GM19239 (cell line): Measurements from ENCODE around the gene CPPED1.

ENCODE experiments used
- DNase-seq: peaks from one replicate; pipeline ENCODE4 v3.0.0; 2011; ENCODE audit warnings: low spot score; ENCODE audit not compliant: insufficient read length
- FAIRE-seq: peaks from 2 replicates; lab custom pipeline; 2011; peaks lifted over from hg19 to GRCh38; lab: Jason Lieb, UNC

Gene CPPED1

DNA sequence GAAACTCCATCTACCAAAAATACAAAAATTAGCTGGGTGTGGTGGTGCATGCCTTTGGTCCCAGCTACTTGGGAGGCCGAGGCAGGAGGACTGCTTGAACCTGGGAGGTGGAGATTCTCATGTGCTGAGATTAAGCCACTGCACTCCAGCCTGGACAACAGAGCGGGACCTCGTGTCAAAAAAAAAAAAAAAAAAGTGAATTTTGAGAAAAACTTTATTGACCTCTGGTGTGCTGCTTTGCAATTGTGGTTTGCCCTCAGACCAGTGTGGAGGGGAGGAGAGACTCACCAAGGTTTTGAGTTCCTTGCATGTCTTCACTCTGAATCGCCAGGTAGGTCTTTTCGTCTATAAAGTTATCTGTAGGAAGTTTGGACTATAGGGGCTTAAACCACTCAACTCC, 145.2 kb downstream of the CPPED1 start:
- DNase-seq (no peak), FAIRE-seq (no peak)

DNA sequence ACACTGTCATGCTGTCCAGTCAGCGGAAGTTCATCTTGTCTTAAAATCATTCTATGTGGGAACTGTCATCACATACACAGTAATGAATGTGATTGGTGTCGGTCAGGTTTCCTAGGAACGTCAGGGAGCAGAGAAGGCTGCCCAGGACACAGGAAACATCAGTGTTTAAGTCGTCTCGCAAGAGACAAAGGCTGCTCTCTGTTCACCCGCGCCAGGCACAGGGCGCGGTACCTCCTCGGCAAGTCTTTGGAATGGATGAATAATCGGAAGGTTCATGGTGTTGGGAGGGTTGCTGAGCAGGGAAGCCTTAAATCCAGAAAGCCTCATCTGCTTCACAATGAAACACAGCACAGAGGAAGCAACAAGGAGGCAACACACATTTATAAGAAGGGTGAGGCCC, 148.2 kb downstream of the CPPED1 start:
- FAIRE-seq = no peak
- DNase-seq = no peak

DNA sequence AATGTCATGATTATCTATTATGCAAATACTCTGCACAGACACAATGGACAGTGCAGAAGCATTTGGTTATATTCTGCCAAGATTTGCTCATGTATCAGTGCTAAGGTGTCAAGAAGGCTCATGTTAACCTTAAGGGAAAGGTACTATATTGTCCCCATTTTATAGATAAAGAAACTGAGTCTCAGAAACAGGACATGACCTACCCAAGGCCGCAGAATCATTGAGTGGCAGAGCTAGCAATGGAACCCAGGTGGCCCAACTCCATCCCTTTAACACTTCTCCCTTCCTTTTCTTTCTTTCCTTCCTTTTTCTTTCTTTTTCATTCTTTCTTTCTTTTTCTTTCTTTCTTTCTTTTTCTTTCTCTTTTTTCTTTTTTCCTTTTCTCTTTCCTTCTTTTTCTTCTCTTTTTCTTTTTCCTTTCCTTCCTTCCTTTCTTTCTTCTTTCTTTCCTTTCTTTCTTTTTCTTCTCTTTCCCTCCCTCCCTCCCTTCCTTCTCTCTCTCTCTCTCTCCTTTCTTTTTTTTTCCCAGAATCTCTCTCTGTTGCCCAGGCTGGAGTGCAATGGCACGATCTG, 149.8 kb downstream of the CPPED1 start:
- DNase-seq (no peak), FAIRE-seq (no peak)

DNA sequence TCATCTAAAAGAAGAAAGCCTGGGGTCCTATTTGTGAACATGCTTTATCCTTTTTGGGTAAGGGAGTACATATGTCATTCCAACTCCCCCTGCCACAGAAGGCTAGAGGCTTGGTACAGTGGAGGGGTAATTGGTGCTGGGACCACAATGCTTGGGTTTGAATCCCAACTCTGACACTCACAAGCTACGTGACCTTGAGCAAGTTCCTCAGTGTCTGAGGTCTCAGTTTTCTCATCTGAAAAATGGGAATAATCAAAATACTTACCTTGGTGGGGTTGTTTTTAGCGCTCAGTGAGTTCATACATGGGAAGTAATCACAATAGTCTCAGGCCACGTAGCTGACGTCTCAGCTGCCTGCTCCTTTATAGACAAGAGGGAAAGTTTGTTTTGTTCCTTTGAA, 150.8 kb downstream of the CPPED1 start:
- no peak for FAIRE-seq

DNA sequence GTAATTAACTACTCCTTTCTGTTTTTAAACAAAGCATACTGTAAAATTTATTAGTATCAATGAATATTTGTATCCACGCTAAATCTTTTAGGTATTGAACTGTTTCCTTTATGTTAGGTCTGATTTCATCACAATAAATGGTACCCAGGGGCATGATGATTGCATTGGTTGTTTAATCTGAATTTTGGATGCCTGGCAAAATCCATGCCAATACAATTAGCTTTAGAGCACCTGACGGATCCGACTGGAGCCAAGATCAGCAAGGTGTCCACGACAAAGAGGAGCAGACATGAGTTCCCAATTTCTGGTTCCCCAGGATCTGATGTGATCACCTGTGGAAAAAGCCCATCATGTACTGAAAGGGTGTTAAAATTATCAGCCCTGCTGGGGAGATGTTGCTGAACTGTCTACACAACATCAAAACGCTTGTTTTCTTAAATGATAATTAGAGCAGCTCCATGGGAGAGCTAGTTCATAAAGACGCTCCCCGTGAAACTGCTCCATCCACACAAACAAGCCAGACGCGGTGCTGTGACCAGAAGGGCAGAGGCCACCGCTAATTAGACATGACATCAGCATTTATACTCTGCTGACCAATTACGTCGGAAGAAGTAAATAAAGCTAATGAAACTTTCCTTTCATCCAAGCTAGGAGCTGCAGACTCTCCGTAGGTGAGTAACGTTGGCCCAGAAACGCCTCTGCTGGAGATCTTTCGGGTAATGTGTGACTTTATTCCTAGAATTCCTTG, 151.7 kb downstream of the CPPED1 start:
- no peak for DNase-seq
- no peak for FAIRE-seq

More for the DNA sequence above, 150.8 kb downstream of the CPPED1 start:
- DNase-seq = no peak

DNA sequence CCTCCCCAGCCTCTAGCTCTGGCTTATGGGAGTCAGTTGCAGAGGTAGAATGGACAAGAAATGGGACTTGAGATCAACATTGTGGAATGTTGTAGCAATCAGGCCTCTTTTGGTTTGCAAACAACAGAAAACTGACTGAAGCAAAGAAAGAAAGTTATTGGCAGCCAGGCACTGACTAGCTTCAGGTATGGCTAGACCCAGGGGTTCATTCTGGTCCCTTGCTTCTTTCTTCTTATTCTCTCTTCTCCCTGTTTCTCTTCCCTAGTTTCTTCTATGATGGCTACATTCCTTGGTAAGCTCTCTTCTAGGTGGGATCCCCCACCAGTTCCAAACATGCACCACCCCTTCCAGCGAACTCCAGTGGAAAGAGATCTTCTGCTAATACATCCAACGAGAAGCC, 154.3 kb downstream of the CPPED1 start:
- DNase-seq (no peak), FAIRE-seq (no peak)

DNA sequence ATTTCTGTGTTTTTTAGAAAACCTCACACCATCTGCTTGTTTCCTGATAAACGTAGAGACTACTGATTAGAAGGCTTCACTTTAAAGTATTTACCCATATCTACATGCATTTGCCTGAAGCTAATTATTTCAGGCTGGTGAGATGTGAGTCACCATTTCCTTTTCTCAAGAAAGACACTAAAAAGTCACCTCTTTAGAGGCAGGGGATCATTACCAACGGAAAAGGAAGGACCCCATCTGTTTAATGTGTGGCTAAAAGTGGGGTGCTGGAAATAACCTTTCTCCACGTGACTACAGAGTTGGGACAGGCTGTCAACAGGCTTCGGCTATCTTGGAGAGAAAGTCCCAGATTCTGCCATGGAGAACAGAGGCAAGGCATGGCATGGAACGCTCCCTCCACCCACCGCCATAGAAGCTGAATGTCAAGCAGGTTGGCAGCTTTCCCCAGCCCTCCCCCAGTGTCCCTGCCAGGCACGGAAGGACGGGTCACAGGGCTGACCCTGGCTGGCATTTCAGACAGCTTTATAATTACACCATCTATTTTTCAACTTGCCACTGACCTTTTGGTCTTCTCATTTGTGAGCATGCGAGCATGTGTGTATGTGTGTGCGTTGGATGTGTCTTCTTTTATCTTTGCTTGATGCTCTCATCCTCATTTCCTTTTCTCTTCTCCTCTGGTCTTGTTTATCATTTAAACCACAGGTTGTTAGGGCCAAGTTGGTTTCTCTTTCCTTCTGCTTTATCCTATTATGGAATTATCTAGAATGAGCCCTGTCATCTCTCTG, 157.0 kb downstream of the CPPED1 start:
- no peak for FAIRE-seq
- DNase-seq = no peak

DNA sequence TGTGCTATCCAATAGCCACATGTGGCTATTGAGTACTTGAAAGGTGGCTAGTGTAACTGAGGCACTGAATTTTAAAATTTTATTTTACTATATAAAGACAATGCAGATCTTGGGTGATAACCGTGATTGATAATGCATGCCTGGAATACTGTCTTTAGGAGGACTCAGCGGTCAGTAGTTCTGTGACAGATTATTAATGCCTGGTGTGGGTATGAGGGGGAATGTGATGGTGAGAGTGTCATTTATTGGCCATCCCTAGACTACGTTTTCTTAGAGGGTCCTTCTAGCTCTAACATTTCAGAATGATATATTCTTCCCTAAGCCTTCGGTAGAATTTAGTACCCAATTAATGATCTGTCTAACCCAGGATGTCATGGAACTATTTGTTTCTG, 157.6 kb downstream of the CPPED1 start:
- FAIRE-seq = no peak
- DNase-seq = no peak

DNA sequence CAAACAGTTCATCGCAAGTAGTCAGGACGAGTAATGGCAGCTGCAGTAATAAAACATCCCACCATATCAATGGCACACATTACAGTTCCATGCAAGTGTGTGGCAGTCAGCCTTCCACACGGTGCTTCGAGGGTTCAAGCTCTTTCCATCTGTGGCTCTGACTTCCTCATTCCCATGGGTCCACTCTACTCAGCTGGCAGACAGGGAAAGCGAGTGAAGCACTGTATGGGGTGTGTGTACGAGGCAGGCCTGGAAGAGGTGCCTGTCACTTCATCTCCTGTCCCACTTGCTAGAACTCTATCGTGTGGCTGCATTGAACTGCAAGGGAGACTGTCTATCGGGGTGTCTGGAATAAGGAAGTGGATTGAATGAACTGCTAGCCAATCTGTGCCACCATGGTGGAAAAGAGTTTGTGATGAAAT, 160.6 kb downstream of the CPPED1 start:
- no peak for DNase-seq
- FAIRE-seq = no peak

DNA sequence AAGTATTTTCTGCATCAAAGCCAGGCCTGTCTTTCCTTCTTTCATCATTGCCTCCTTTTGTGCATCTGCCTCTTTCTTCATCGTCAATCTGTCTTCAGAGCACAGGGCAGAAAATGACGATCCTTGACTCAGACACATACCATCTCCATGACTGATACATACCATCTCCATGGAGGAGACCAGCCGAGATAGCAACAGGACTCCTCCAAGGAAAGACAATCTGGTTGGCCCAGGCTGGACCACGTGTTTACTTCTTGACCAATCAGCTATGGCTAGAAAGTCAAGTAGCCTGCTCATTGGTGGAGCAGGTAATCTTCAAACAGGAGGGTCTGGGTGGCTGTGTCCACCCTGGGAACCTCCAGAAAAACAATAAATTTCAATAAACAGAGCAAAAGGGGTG, 164.6 kb downstream of the CPPED1 start:
- no peak for FAIRE-seq
- DNase-seq = no peak

DNA sequence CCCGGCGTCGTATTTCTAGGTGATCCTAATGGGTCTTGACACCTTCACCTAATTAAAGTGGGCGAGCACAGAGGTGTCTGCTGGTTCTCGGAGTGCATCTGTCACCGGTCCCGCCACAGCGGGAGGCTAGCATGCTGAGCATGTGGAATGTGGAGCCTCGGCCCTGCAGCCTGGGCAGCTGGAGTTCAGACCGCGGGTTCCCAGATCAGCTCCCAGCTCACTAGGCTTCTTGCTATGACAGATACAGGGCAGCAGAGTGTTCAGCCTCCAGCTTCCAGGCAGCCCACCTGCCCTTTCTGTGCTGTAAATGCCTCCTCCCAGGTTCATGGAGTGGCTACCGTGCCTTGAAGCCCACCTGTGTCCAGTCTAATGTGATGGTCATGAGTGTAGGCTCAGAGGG, 166.7 kb downstream of the CPPED1 start:
- FAIRE-seq = no peak
- DNase-seq = no peak

DNA sequence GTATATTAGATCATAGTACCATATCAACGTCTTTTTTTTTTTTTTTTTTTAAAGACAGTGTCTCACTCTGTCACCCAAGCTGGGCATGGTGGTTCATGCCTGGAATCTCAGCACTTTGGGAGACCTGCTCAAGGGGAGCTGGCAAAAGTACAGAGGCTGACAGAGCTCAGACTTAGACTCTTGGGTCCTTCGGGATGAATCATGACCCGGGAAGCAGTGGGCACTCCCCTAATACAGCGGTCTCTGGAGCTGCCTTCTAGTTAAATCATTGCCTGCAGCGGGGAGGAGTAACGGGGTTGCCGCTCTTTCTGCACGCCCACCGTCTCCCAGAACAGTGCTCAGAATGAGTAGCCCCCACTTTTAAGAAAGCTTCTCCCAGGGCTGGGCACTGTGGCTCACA, 174.4 kb downstream of the CPPED1 start:
- no peak for DNase-seq

DNA sequence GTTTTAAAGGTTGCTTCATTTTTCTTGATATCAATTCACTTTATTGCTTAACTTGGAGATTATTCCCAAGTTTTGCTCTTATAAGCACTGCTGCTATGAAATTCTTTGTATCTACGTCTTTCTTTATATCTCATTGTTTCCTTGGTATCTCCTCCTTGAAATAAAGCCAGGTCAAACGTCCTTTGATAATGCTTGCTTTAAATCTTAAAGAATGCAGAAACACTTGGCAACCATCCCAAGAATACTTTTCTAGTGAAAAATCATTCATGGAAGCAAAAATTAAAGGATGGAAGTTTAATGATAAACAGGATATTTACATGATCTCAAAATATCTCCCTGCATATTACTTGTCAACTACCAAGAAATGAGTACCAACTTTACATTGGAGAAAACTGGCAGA, 175.2 kb downstream of the CPPED1 start:
- no peak for DNase-seq
- FAIRE-seq = no peak

More for the DNA sequence above, 174.4 kb downstream of the CPPED1 start:
- no peak for FAIRE-seq

DNA sequence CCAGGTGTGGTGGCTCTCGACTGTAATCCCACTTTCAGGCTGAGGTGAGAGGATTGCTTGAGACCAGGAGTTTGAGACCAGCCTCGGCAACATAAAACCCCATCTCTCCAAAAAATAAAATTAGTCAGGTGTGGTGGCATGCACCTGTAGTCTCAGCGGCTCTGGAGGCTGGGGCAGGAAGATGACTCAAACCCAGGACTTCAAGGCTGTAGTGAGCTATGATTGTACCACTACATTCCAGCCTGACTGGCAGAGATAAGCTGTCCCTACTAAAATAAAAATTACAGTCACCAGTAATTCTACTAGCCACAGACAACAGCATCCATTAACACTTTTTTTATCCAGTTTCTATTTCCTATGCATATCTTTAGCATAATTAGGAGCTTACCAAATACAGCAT, 176.3 kb downstream of the CPPED1 start:
- DNase-seq (no peak), FAIRE-seq (no peak)

DNA sequence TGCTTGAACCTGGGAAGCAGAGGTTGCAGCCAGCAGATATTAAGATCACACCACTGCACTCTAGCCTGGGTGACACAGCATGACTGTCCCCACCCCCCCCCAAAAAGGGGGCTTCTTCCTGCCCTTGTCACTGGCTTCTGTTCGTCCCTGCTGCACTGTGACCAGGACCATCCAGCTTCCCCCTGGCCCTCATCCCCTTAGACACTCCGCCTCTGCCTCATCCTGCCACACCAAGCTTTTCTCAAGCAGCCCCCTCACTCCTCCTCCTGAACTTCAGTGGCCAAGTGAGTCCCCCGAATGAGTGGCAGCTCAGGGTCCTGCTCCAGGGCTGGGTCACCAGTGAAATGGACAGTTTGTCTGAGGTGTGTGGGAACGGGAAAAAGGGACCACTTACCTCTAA, 177.3 kb downstream of the CPPED1 start:
- FAIRE-seq (no peak), DNase-seq (no peak)

DNA sequence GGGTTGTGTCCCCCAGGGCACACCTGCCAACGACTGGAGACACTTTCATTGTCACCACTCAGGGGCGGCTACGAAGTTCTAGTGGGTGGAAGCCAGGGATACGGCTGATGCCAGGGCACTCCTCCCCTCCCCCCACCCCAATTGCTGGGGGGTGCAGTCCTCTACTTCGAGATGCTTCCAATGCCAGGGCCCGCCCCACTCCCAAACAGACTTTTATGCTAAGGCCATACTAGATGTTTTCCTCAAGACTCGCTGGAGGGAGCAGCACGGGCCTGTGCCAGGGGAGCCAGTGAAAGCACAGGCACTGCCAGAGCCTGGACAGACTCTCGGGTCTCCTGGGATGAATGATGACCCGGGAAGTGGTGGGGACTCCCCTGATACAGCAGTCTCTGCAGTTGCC, 178.0 kb downstream of the CPPED1 start:
- no peak for FAIRE-seq
- no peak for DNase-seq

DNA sequence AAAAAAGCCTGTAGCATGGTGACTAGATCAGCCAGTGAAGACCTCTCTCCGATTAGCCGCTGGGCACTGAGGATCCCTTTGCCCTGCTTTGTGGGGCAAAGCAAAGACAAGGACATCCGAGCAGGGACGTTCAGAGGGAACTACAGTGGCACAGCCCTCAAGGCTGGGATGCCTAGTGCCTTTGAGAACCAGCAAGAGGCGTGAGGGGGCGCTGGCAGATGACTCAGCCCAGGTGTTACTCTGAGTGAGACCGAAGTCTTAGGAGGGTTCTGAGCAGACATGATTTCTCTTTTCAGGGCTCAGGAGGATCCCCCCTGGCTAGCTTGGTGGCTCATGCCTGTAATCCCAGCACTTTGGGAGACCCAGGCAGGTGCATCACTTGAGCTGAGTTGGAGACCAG, 178.6 kb downstream of the CPPED1 start:
- FAIRE-seq (no peak), DNase-seq (no peak)

DNA sequence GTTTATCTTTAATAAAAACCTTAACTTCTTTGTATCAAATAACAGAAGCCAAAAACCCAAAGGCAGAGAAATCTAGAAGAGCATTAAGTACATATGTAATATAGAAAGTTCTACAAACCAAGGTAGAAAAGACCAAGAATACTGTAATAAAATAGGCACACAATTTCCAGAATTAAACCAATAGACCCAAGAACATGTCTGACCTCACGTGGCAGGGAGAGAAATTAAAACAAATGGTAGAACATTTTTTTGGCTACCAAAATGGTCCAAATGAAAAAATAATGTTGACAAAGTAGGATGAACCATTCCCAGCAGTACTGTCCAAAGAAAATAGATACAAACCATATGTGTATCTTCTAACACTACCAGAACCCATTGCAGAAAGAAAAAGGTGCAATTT, 183.5 kb downstream of the CPPED1 start:
- DNase-seq = no peak
- no peak for FAIRE-seq

DNA sequence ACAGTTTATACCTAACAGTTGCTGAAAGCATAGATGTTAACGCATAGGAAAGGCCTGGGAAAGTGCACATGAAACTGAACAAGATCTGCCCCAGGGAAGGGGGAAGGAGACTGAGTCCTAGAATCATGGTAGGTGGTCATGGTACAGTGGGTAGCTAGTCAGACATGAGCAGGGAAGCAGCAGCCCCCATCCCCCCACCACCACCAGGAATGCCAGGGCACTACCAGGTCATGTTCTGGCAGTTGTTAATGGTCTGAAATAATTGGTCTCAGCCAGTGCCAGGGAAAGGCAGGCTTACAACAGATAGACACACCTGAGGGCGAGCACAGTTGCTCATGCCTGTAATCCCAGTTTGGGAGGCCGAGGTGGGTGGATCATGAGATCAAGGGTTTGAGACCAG, 185.2 kb downstream of the CPPED1 start:
- FAIRE-seq (no peak), DNase-seq (no peak)

DNA sequence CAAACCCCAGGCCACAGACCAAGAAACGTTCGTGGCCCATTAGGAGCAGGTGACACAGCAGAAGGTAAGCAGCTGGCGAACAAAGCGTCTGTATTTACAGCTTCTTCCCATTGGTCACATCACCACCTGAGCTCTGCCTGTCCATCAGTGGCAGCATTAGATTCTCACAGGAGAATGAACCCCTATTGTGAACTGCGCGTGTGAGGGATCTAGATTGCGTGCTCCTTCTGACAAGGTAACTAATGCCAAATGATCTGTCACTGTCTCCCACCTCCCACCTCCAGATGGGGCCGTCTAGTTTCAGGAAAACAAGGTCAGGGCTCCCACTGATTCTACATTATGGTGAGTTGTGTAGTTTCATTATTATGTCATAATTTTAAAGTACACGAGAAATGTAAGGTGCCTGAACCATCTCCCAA, 186.3 kb downstream of the CPPED1 start:
- DNase-seq (no peak), FAIRE-seq (no peak)

DNA sequence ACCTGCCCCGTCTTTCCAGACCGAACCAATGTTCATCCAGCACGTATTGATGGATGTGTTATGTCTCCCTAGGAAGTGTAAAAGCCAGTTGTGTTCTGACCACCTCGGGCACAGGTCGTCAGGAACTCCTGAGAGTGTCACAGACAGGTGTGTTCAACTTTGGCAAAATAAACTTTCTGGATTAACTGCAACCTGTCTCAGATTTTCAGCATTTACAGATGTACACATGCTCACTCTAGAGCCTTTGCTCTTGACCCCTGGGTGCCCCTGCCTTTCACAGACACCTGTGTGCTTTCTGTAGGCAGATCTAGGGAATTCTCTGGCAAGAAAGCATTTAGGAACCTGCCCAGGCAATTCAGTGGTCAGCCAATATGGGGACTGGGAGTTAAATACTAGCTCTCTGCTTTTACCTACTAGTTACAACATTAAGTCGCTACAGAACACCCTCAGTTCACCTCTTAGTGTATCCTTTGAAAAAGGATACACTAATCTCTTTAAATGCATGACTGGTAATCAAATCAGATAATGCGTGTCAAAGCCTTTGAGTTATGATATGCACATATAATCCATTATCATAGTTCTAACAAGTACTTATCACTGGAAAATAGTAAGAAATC, 188.9 kb downstream of the CPPED1 start:
- FAIRE-seq (no peak), DNase-seq (no peak)
